GM23338 (cell line): ENCODE measurements around the gene IL17C.

ENCODE experiments used
- CREB1 ChIP-seq: fragments of 250-450 bp; sonication (Bioruptor Pico); IDR thresholded peaks from 2 replicates; pipeline ENCODE4 v1.5.0; 2020; ENCODE audit warnings: low read depth, mild to moderate bottlenecking, moderate library complexity
- ETS1 ChIP-seq: IDR thresholded peaks from 2 replicates; pipeline ENCODE4 v1.6.1; 2016; ENCODE audit warnings: antibody characterized with exemption
- EZH2 ChIP-seq: fragments of 200-600 bp; sonication (generic); IDR thresholded peaks from one replicate; pipeline ENCODE4 v1.8.0; 2017; ENCODE audit warnings: antibody characterized with exemption, mild to moderate bottlenecking, low read depth; ENCODE audit not compliant: unreplicated experiment
- EZH2phosphoT487 ChIP-seq: fragments of 200-600 bp; sonication (generic); IDR thresholded peaks from one replicate; pipeline ENCODE4 v1.8.1; 2018; ENCODE audit warnings: antibody characterized with exemption; ENCODE audit not compliant: unreplicated experiment
- JUNB ChIP-seq: IDR thresholded peaks from one replicate; pipeline ENCODE4 v1.6.1; 2016; ENCODE audit warnings: antibody characterized with exemption; ENCODE audit not compliant: unreplicated experiment
- NANOG ChIP-seq: IDR thresholded peaks from 2 replicates; pipeline ENCODE4 v1.6.1; 2016; ENCODE audit warnings: antibody characterized with exemption, borderline replicate concordance
- POLR2AphosphoS5 ChIP-seq: IDR thresholded peaks from 2 replicates; pipeline ENCODE4 v1.6.1; 2016; ENCODE audit warnings: antibody characterized with exemption, low read depth
- REST ChIP-seq: IDR thresholded peaks from one replicate; pipeline ENCODE4 v1.6.1; 2018; ENCODE audit warnings: antibody characterized with exemption; ENCODE audit not compliant: unreplicated experiment
- STAT1 ChIP-seq: IDR thresholded peaks from one replicate; pipeline ENCODE4 v1.6.1; 2016; ENCODE audit warnings: antibody characterized with exemption; ENCODE audit not compliant: unreplicated experiment
- ZNF114 ChIP-seq: fragments of 250-450 bp; sonication (Bioruptor Pico); IDR thresholded peaks from 2 replicates; pipeline ENCODE4 v1.5.0; 2020; ENCODE audit warnings: mild to moderate bottlenecking, moderate library complexity
- ZNF331 ChIP-seq: fragments of 250-450 bp; sonication (Bioruptor Pico); IDR thresholded peaks from 2 replicates; pipeline ENCODE4 v1.5.0; 2020; ENCODE audit warnings: low read depth, mild to moderate bottlenecking, moderate library complexity
- TF ChIP-seq, protein P1 (sequence below), 2 experiments: fragments of 200-600 bp in 1 of 2; sonication (generic) in 1 of 2; conservative IDR thresholded peaks; 2 replicates each; pipeline versions ENCODE4 v1.5.1 to v1.6.1; 2016 to 2017; ENCODE audit warnings: antibody characterized with exemption in 2 of 2, low read depth in 2 of 2, mild to moderate bottlenecking in 2 of 2, moderate library complexity in 1 of 2

DNA sequence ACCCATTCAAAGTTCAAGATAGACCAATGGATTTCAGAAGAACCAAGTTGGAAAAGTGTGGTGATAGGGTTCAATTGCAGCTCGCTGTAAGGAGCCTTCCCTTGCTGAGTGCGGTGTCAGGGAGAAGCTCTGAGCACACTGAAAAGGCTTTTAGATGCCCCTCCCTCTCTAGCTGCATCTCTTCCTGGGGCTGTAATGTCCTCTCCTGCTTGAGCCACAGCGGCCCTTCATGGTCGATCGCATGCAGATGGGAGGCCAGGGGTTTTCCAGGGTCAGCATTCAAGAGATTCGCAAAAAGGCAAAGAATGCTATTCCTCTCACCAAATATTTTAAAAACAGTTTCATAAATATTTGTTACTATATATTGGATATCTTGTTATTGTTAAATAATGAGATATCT, 44.5 kb upstream of the IL17C start:
- TF ChIP-seq EZH2 (no peak), REST (no peak), POLR2AphosphoS5 (no peak), NANOG (no peak), EZH2phosphoT487 (no peak), ZNF331 (CRISPR knock-in tag) (no peak), JUNB (no peak), ETS1 (no peak), CREB1 (no peak), ZNF114 (CRISPR knock-in tag) (no peak), STAT1 (no peak)
- TF ChIP-seq, protein P1, sequence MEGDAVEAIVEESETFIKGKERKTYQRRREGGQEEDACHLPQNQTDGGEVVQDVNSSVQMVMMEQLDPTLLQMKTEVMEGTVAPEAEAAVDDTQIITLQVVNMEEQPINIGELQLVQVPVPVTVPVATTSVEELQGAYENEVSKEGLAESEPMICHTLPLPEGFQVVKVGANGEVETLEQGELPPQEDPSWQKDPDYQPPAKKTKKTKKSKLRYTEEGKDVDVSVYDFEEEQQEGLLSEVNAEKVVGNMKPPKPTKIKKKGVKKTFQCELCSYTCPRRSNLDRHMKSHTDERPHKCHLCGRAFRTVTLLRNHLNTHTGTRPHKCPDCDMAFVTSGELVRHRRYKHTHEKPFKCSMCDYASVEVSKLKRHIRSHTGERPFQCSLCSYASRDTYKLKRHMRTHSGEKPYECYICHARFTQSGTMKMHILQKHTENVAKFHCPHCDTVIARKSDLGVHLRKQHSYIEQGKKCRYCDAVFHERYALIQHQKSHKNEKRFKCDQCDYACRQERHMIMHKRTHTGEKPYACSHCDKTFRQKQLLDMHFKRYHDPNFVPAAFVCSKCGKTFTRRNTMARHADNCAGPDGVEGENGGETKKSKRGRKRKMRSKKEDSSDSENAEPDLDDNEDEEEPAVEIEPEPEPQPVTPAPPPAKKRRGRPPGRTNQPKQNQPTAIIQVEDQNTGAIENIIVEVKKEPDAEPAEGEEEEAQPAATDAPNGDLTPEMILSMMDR (conservative IDR thresholded peaks at IDR 0.05; ENCODE audit: low read depth in 2 of 2) = no peak
